Prostate gland (tissue), 2 donors: ENCODE data around the gene PTPRU. TPM values are rescaled to one million over a fixed set of nuclear protein-coding genes. Genes with fewer than 3 reads are reported as not detected.

ENCODE experiments used
- DNase-seq: peaks from one replicate; pipeline ENCODE4 v3.0.0-alpha.2; 2019; ENCODE audit warnings: low spot score
- H3K27ac ChIP-seq, 2 donors: fragments of 200-600 bp; sonication (generic); 2 replicates each; pipeline ENCODE4 v1.5.1; 2017 to 2019
- H3K27me3 ChIP-seq: fragments of 200-600 bp; sonication (generic); replicated peaks from 2 replicates; pipeline ENCODE4 v1.5.1; 2019; ENCODE audit not compliant: insufficient read depth
- H3K36me3 ChIP-seq, 2 donors: fragments of 200-600 bp; sonication (generic); 1 replicate in 1 of 2; 2 replicates in 1 of 2; pipeline versions ENCODE4 v1.5.1 to v1.8.1; 2017 to 2019
- H3K4me1 ChIP-seq: fragments of 200-600 bp; sonication (generic); replicated peaks from 2 replicates; pipeline ENCODE4 v1.5.1; 2019
- H3K4me3 ChIP-seq, 2 donors: fragments of 200-600 bp; sonication (generic); 2 replicates each; pipeline ENCODE4 v1.5.1; 2017 to 2019
- H3K9me3 ChIP-seq: fragments of 200-600 bp; sonication (generic); 2 replicates; pipeline ENCODE4 v1.5.1; 2017
- CTCF ChIP-seq, 4 experiments: fragments of 200-600 bp in 2 of 4; fragments of 450-650 bp in 2 of 4; sonication (generic) in 2 of 4; IDR thresholded peaks; 1 replicate in 3 of 4; 2 replicates in 1 of 4; pipeline ENCODE4 v1.5.1; 2016 to 2019; ENCODE audit warnings: antibody characterized with exemption in 4 of 4, mild to moderate bottlenecking in 2 of 4, moderate library complexity in 2 of 4
- POLR2A ChIP-seq: fragments of 450-650 bp; IDR thresholded peaks from one replicate; pipeline ENCODE4 v1.6.1; 2016; ENCODE audit warnings: antibody characterized with exemption, mild to moderate bottlenecking
- POLR2AphosphoS5 ChIP-seq: sonication (generic); formaldehyde crosslinking; IDR thresholded peaks from one replicate; pipeline ENCODE4 v1.6.1; 2017; ENCODE audit warnings: antibody characterized with exemption
- WGBS: methylation state at CpG from one replicate; pipeline ENCODE4 v1.1.5; 2018; 5-methylcytosine and 5-hydroxymethylcytosine counted together
- intact Hi-C: fragments of 100-400 bp; cut with DNase I; formaldehyde crosslinking; loops from one replicate; pipeline ENCODE4 v1.14.2; 2022
- total RNA-seq, 2 donors: library from RNA; depleted of rRNA; stranded (reverse); fragments of >200 nt; gene quantifications; one replicate each; pipeline ENCODE4 v1.1.0, GENCODE V29; 2016

Gene PTPRU
- total RNA-seq, 2 donors from 2014 or later = 49.9 to 60.5 TPM

DNA sequence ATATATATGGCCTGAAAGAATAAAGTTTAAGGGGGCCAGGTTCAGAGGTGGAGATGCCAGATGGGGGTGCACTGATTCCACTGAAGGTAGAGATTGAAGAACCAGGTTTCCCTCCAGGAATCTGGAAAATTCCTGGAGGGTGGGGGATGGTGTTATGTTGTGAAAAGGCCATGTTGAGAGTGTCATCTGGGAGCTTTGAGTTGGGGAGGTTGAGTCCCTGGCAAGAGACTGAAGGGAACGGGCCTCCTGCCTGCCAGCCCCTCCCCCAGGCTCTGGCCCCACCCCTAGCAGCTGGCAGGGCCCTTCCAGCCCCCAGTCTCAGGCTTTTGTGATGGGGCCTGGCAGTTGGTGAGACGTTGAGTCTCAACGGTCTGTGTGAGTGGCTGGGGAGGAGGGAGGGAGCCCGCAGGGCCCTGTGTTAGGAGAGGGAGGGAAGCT lies 4.1 kb downstream of the PTPRU start:
- H3K27me3 ChIP-seq = no peaks in the 10 kb centered on the region
- no peaks in the 10 kb centered on the region for H3K36me3 ChIP-seq
- intact Hi-C loops = loop anchor here (5.0 kb wide), 1 partner anchor 607 kb away; no protein-coding TSS in a partner anchor
- no peak overlapping the region for H3K4me3 ChIP-seq
- DNase-seq = no peak
- H3K4me1 ChIP-seq = no peaks in the 10 kb centered on the region
- H3K27ac ChIP-seq = no peak overlapping the region
- no peak for TF ChIP-seq POLR2AphosphoS5
- TF ChIP-seq POLR2A = no peak
- TF ChIP-seq CTCF (IDR thresholded peaks at IDR 0.05) = no peak
- H3K9me3 ChIP-seq = no peaks in the 10 kb centered on the region
- WGBS = 52% methylated on average over 4 of the region's 4 CpGs

- Histone ChIP-seq H3K4me3 (no peak overlapping the region), H3K9me3 (no peaks in the 10 kb centered on the region), H3K27me3 (no peaks in the 10 kb centered on the region), H3K36me3 (no peaks in the 10 kb centered on the region), H3K27ac (no peak overlapping the region), H3K4me1 (no peaks in the 10 kb centered on the region)
- TF ChIP-seq POLR2A = no peak
- TF ChIP-seq CTCF (IDR thresholded peaks at IDR 0.05) = no peak
- no peak for TF ChIP-seq POLR2AphosphoS5
- intact Hi-C loops = loop anchor here (5.0 kb wide), 1 partner anchor 606 kb away; no protein-coding TSS in a partner anchor
- DNase-seq = no peak
- WGBS = 88% methylated on average over 2 of the region's 2 CpGs
Measured at GRCh38 chr1:29240986-29241385, 4.7 kb downstream of the PTPRU start.

DNA sequence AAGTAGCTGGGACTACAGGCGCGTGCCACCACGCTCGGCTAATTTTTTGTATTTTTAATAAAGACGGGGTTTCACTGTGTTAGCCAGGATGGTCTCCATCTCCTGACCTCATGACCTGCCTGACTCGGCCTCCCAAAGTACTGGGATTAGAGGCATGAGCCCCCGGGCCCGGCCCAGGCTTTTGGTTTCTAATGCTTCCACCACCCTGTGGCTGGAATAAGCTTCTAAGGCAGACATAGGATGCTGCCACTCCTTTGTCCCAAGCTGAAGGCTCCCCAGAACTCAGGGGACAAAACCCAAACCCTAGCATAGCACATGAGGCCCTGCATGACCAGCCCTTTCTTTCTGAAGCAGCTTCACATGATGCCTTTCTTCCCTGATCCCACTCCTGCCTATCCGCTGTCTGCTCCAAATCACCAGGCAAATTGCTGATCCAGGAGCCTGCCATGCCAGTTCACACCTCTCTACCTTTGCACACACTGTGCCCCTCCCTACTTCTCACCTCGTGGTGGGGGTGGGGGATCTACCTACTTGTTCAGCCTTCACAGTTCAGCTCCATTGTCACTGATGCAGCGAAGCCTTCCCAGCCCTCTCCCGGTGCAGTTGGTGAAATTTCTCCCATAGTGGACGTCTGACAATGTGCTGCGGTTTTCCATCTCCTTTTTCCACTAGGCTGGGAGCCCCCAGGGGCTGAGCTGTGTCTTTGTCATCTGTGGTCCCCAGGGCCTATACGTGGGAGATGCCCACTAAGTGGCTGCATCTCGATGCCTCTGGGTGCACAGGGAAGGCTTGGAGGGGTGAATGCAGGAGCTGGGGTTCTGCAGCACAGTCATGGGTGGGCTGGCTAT lies 6.9 kb downstream of the PTPRU start:
- no peaks in the 10 kb centered on the region for H3K27me3 ChIP-seq
- WGBS = 80% methylated on average over 16 of the region's 16 CpGs
- intact Hi-C loops = loop anchor here (5.0 kb wide), 1 partner anchor 604 kb away; no protein-coding TSS in a partner anchor
- TF ChIP-seq POLR2A (no peak), POLR2AphosphoS5 (no peak), CTCF (IDR thresholded peaks at IDR 0.05) (no peak)
- no peak overlapping the region for H3K4me3 ChIP-seq
- DNase-seq = no peak
- no peak overlapping the region for H3K27ac ChIP-seq
- H3K4me1 ChIP-seq = no peaks in the 10 kb centered on the region
- H3K36me3 ChIP-seq = no peaks in the 10 kb centered on the region
- no peaks in the 10 kb centered on the region for H3K9me3 ChIP-seq

GRCh38 chr1:29243871-29244200 lies 7.5 kb downstream of the PTPRU start:
- TF ChIP-seq POLR2AphosphoS5 = no peak
- TF ChIP-seq POLR2A = no peak
- no peak for TF ChIP-seq CTCF (IDR thresholded peaks at IDR 0.05)
- DNase-seq = no peak
- WGBS = 62% methylated on average over 3 of the region's 3 CpGs
- Histone ChIP-seq H3K27me3 (no peaks in the 10 kb centered on the region), H3K27ac (no peak overlapping the region), H3K36me3 (no peaks in the 10 kb centered on the region), H3K4me1 (no peaks in the 10 kb centered on the region), H3K9me3 (no peaks in the 10 kb centered on the region), H3K4me3 (no peak overlapping the region)
- intact Hi-C loops = loop anchor here (5.0 kb wide), 1 partner anchor 603 kb away; no protein-coding TSS in a partner anchor

DNA sequence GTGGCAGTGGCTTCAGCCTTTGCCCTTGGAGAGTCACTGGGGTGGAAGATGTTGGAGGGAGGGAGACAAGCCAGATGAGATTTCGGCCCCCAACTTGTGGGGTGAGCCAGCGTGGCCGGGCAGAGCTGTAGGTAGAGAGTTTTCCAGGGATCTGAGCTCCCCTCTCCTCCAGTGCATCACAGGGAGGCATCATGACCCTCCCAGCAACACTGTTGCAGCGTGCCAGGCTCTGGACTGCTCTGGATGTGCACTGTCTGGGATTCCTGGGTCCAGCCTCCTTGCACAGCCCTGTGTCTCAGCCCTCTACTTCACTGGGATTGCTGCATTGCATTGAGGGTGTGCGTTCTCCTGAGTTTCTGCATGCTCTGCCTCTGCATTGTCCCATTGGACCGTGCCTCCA lies 8.9 kb downstream of the PTPRU start:
- Histone ChIP-seq H3K9me3 (no peaks in the 10 kb centered on the region), H3K4me3 (no peak overlapping the region), H3K27ac (no peak overlapping the region), H3K36me3 (no peaks in the 10 kb centered on the region), H3K4me1 (no peaks in the 10 kb centered on the region), H3K27me3 (no peaks in the 10 kb centered on the region)
- TF ChIP-seq CTCF (IDR thresholded peaks at IDR 0.05) (no peak), POLR2A (no peak), POLR2AphosphoS5 (no peak)
- WGBS = 81% methylated on average over 6 of the region's 6 CpGs
- no peak for DNase-seq
- intact Hi-C loops = no loop called here
